Endothelial cell of umbilical vein (primary cell): ENCODE results near the gene GGT7. TPM values are rescaled to one million over a fixed set of nuclear protein-coding genes. Genes with fewer than 3 reads are reported as not detected.
"Not testable (repeated sequence)": the region's sequence is repeated elsewhere in the genome, so short reads cannot be mapped to it uniquely, and the experiment has no call there.

Experiments used
- BruUV-seq: library from RNA; stranded (reverse); fragments of 400-500 nt; replicated peaks from 2 replicates; lab custom pipeline; 2021; lab: Mats Ljungman, UMichigan
- CTCF ChIA-PET: fragments of 300-600, 350-600 bp; sonication (Branson Sonifier 250); formaldehyde crosslinking; loops from one replicate; lab custom pipeline; 2021; ENCODE audit warnings: antibody characterized with exemption, inconsistent platforms; lab: Charles Lee
- POLR2A ChIA-PET: fragments of 300-600, 350-600 bp; sonication (Branson Sonifier 250); formaldehyde crosslinking; loops from one replicate; lab custom pipeline; 2021; ENCODE audit warnings: antibody characterized with exemption, inconsistent platforms; lab: Charles Lee
- DNase-seq: peaks from one replicate; pipeline ENCODE4 v3.0.0-alpha.2; 2011; ENCODE audit warnings: low read depth, low spot score
- FAIRE-seq: peaks from 2 replicates; lab custom pipeline; 2011; peaks lifted over from hg19 to GRCh38; lab: Jason Lieb, UNC
- H2AFZ ChIP-seq: 2 replicates; pipeline ENCODE4 v1.6.0; 2012; ENCODE audit warnings: low read depth, low read length, control low read depth, inconsistent platforms
- H3K27ac ChIP-seq: 2 replicates; pipeline ENCODE4 v1.5.1; 2011; ENCODE audit warnings: low read depth, mild to moderate bottlenecking, control low read depth, low read length, moderate library complexity; ENCODE audit not compliant: insufficient read depth
- H3K27me3 ChIP-seq, 2 experiments: 2 replicates each; pipeline versions ENCODE4 v1.6.0 to v1.6.1; 2011; ENCODE audit warnings: low read length in 2 of 2, mixed read lengths in 1 of 2; ENCODE audit not compliant: control insufficient read depth in 2 of 2, insufficient read depth in 2 of 2
- H3K36me3 ChIP-seq, 2 experiments: 2 replicates in 1 of 2; 3 replicates in 1 of 2; pipeline ENCODE4 v1.5.1; 2011; ENCODE audit warnings: low read length in 2 of 2, mild to moderate bottlenecking in 1 of 2, moderate library complexity in 1 of 2; ENCODE audit not compliant: control insufficient read depth in 2 of 2, insufficient read depth in 2 of 2; ENCODE audit errors: extremely low read depth in 1 of 2
- H3K4me1 ChIP-seq: 3 replicates; pipeline ENCODE4 v1.5.1; 2011; ENCODE audit warnings: mild to moderate bottlenecking, low read length; ENCODE audit not compliant: control insufficient read depth, insufficient read depth; ENCODE audit errors: extremely low read depth
- H3K4me2 ChIP-seq: 2 replicates; pipeline ENCODE4 v1.6.1; 2011; ENCODE audit warnings: low read length, control low read depth, mixed read lengths; ENCODE audit not compliant: insufficient read depth
- H3K4me3 ChIP-seq, 3 experiments: fragments of 200-600 bp in 1 of 3; sonication (generic), shearing (Covaris generic) in 1 of 3; replicated peaks in 1 of 3; 2 replicates each; pipeline ENCODE4 v1.5.1; 2011 to 2016; ENCODE audit warnings: control low read depth in 3 of 3, low read length in 3 of 3, mild to moderate bottlenecking in 2 of 3, inconsistent platforms in 1 of 3, low read depth in 1 of 3, moderate library complexity in 1 of 3; ENCODE audit not compliant: insufficient read depth in 1 of 3
- H3K79me2 ChIP-seq: 2 replicates; pipeline ENCODE4 v1.6.0; 2012; ENCODE audit warnings: low read length, inconsistent platforms; ENCODE audit not compliant: control insufficient read depth, insufficient read depth
- H3K9ac ChIP-seq: replicated peaks from 2 replicates; pipeline ENCODE3; 2011; ENCODE audit warnings: low read length, control low read depth; ENCODE audit not compliant: insufficient read depth; ENCODE audit errors: extremely low read depth
- H3K9me1 ChIP-seq: replicated peaks from 3 replicates; pipeline ENCODE4 v1.6.0; 2011; ENCODE audit warnings: mild to moderate bottlenecking, low read length; ENCODE audit not compliant: control insufficient read depth, insufficient read depth; ENCODE audit errors: extremely low read depth
- H3K9me3 ChIP-seq: replicated peaks from 2 replicates; pipeline ENCODE4 v1.5.1; 2012; ENCODE audit warnings: low read length, inconsistent platforms; ENCODE audit not compliant: control insufficient read depth, insufficient read depth
- H4K20me1 ChIP-seq: replicated peaks from 2 replicates; pipeline ENCODE3; 2011; ENCODE audit warnings: mild to moderate bottlenecking, low read length; ENCODE audit not compliant: control insufficient read depth, insufficient read depth; ENCODE audit errors: extremely low read depth
- EZH2 ChIP-seq: IDR thresholded peaks from 2 replicates; pipeline ENCODE4 v1.6.1; 2012; ENCODE audit warnings: borderline replicate concordance, low read depth, mild to moderate bottlenecking, moderate library complexity, low read length, inconsistent platforms; ENCODE audit not compliant: severe bottlenecking
- FOS ChIP-seq: IDR thresholded peaks from 2 replicates; pipeline ENCODE4 v1.6.1; 2011; ENCODE audit warnings: mild to moderate bottlenecking, low read length, moderate library complexity, borderline replicate concordance; ENCODE audit not compliant: insufficient read depth
- GATA2 ChIP-seq: IDR thresholded peaks from 2 replicates; pipeline ENCODE4 v1.7.0; 2011; ENCODE audit warnings: low read depth, mild to moderate bottlenecking, moderate library complexity, mixed read lengths, low read length; ENCODE audit not compliant: insufficient read length, insufficient read depth
- JUN ChIP-seq: IDR thresholded peaks from 2 replicates; pipeline ENCODE4 v1.6.1; 2011; ENCODE audit warnings: borderline replicate concordance, low read depth; ENCODE audit not compliant: insufficient read length, insufficient read depth
- MYC ChIP-seq: IDR thresholded peaks from one replicate; pipeline ENCODE4 v1.6.1; 2011; ENCODE audit warnings: mild to moderate bottlenecking, low read depth, low read length
- POLR2A ChIP-seq: IDR thresholded peaks from 2 replicates; pipeline ENCODE4 v1.6.1; 2012; ENCODE audit warnings: low read depth, mild to moderate bottlenecking, control low read depth, low read length
- POLR2AphosphoS5 ChIP-seq: IDR thresholded peaks from 2 replicates; pipeline ENCODE4 v1.6.1; 2012; ENCODE audit warnings: low read depth, mild to moderate bottlenecking, control low read depth, low read length, moderate library complexity; ENCODE audit not compliant: insufficient read depth
- dilution Hi-C: fragments of 300-500 bp; cut with MboI; formaldehyde crosslinking; loops from one replicate; pipeline ENCODE4 v1.15.0; 2019; ENCODE audit warnings: low sequenced_read_pairs; ENCODE audit not compliant: extremely low pct_ligation_motif_present
- intact Hi-C: fragments of 100-400 bp; cut with micrococcal nuclease; formaldehyde crosslinking; loops from one replicate; pipeline ENCODE4 v1.10.0; 2022
- polyA plus RNA-seq, 4 experiments: library from polyadenylated mRNA; depleted of rRNA in 3 of 4; stranded (reverse) in 3 of 4; unstranded in 1 of 4; fragments of >200 nt; gene quantifications; 2 replicates each; pipeline versions ENCODE4 v1.2.1 to v1.2.3, GENCODE V29; 2011 to 2012; ENCODE audit warnings: missing spikeins in 1 of 4
- total RNA-seq: library from RNA; stranded (reverse); gene quantifications from 2 replicates; pipeline ENCODE4 v1.2.3, GENCODE V29; 2021
- TF ChIP-seq, protein P1 (sequence below): IDR thresholded peaks from 2 replicates; pipeline ENCODE4 v1.6.1; 2011; ENCODE audit not compliant: insufficient read depth, insufficient read length
- TF ChIP-seq, protein P2 (sequence below), 2 donors: IDR thresholded peaks; 1 replicate in 1 of 2; 2 replicates in 1 of 2; pipeline ENCODE4 v1.5.1; 2011; ENCODE audit warnings: low read length in 2 of 2, mild to moderate bottlenecking in 2 of 2, moderate library complexity in 2 of 2, control low read depth in 1 of 2, inconsistent platforms in 1 of 2, low read depth in 1 of 2; ENCODE audit not compliant: insufficient read depth in 1 of 2; ENCODE audit errors: extremely low read depth in 1 of 2

Gene GGT7
- total and polyA plus RNA-seq, 2 donors (not counting 3 experiments of a cell fraction or from before 2014, with no cell fraction given) = 4.1 to 5.0 TPM

- Histone ChIP-seq H3K27ac (no peak overlapping the region), H3K4me3 (no peak overlapping the region), H3K9me3 (no peaks in the 10 kb centered on the region), H3K27me3 (no peaks in the 10 kb centered on the region), H3K9me1 (no peaks in the 10 kb centered on the region), H2AFZ (no peak overlapping the region), H3K36me3 (no peaks in the 10 kb centered on the region), H4K20me1 (peaks cover 5% of the 10 kb centered on the region), H3K4me1 (no peaks in the 10 kb centered on the region), H3K9ac (no peak overlapping the region), H3K4me2 (no peak overlapping the region), H3K79me2 (peaks cover 51% of the 10 kb centered on the region)
- ChIA-PET CTCF (no interaction called here), POLR2A (no interaction called here)
- dilution Hi-C loops (no loop called here), intact Hi-C loops (no loop called here)
- DNase-seq = no peak
- TF ChIP-seq, protein P1, sequence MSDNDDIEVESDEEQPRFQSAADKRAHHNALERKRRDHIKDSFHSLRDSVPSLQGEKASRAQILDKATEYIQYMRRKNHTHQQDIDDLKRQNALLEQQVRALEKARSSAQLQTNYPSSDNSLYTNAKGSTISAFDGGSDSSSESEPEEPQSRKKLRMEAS = no peak
- TF ChIP-seq EZH2 (no peak), GATA2 (no peak), POLR2AphosphoS5 (no peak), JUN (no peak), FOS (no peak), POLR2A (no peak), MYC (no peak)
- TF ChIP-seq, protein P2, sequence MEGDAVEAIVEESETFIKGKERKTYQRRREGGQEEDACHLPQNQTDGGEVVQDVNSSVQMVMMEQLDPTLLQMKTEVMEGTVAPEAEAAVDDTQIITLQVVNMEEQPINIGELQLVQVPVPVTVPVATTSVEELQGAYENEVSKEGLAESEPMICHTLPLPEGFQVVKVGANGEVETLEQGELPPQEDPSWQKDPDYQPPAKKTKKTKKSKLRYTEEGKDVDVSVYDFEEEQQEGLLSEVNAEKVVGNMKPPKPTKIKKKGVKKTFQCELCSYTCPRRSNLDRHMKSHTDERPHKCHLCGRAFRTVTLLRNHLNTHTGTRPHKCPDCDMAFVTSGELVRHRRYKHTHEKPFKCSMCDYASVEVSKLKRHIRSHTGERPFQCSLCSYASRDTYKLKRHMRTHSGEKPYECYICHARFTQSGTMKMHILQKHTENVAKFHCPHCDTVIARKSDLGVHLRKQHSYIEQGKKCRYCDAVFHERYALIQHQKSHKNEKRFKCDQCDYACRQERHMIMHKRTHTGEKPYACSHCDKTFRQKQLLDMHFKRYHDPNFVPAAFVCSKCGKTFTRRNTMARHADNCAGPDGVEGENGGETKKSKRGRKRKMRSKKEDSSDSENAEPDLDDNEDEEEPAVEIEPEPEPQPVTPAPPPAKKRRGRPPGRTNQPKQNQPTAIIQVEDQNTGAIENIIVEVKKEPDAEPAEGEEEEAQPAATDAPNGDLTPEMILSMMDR (IDR thresholded peaks at IDR 0.05; ENCODE audit: extremely low read depth in 1 of 2, insufficient read depth in 1 of 2, low read depth in 1 of 2, low read length in 2 of 2) = no peak
- no TSS peak for BruUV-seq
- no peak for FAIRE-seq
Observed at GRCh38 chr20:34808583-34808982, 64.1 kb downstream of the GGT7 start.

GRCh38 chr20:34807944-34808465, 64.7 kb downstream of the GGT7 start:
- BruUV-seq, H3K36me3 ChIP-seq, H2AFZ ChIP-seq, dilution Hi-C loops, H3K9me3 ChIP-seq, H3K4me2 ChIP-seq, POLR2A ChIA-PET, H3K9ac ChIP-seq, H3K4me1 ChIP-seq, H3K4me3 ChIP-seq, H3K27me3 ChIP-seq, DNase-seq, H4K20me1 ChIP-seq, CTCF ChIA-PET, FAIRE-seq, intact Hi-C loops, H3K9me1 ChIP-seq, H3K27ac ChIP-seq: not testable (repeated sequence)
- peaks cover 50% of the 10 kb centered on the region for H3K79me2 ChIP-seq
